Activated naive CD4-positive, alpha-beta T cell treated with anti-CD3 and anti-CD28 coated beads, Interleukin-2, amount 50 U/mL, for 72 hours (primary cell): ENCODE data around the gene HSPB6. TPM values are rescaled to one million over a fixed set of nuclear protein-coding genes. Genes with fewer than 3 reads are reported as not detected.
"Not testable (repeated sequence)": the region's sequence is repeated elsewhere in the genome, so short reads cannot be mapped to it uniquely, and the experiment has no call there.

Experiments
- ATAC-seq, 2 donors: fragments of 150-1000 bp; cut with Tn5 transposase; 2 replicates each; pipeline ENCODE4 v1.10.0; 2021; ENCODE audit warnings: mild to moderate bottlenecking in 2 of 2, moderate library complexity in 2 of 2
- DNase-seq, 2 donors: peaks; one replicate each; pipeline ENCODE4 v3.0.0; 2021 to 2022; ENCODE audit warnings: low spot score in 2 of 2
- H3K27ac Mint-ChIP-seq, 2 donors: one replicate each; pipeline ENCODE4 v1.8.0; 2022; ENCODE audit warnings: mild to moderate bottlenecking in 2 of 2, mixed read lengths in 2 of 2
- H3K36me3 Mint-ChIP-seq, 2 donors: one replicate each; pipeline ENCODE4 v1.8.0; 2022; ENCODE audit warnings: mixed read lengths in 2 of 2
- H3K9me3 Mint-ChIP-seq, 2 donors: one replicate each; pipeline ENCODE4 v1.8.0; 2022; ENCODE audit warnings: mixed read lengths in 2 of 2
- total RNA-seq, 2 donors: library from RNA; stranded (reverse); gene quantifications; one replicate each; pipeline ENCODE4 v1.2.3, GENCODE V29; 2022

The HSPB6 gene
- total RNA-seq, 2 donors from 2014 or later = 0.32 to 0.99 TPM

- peak; percentile 97 to 98 for ATAC-seq
- Mint-ChIP-seq H3K27ac (peak within 1 kb of the TSS; percentile 47 to 76), H3K9me3 (no peaks in the 10 kb centered on the region), H3K36me3 (no peaks in the 10 kb centered on the region)
- peak; percentile 98 to 100 for DNase-seq
Observed at GRCh38 chr19:35775298-35776101, 18.7 kb upstream of the HSPB6 start, which contains the start of gene ARHGAP33. ARHGAP33 (plus strand) TSS chr19:35775564; CDS start chr19:35775659, 95 bp downstream.

DNA sequence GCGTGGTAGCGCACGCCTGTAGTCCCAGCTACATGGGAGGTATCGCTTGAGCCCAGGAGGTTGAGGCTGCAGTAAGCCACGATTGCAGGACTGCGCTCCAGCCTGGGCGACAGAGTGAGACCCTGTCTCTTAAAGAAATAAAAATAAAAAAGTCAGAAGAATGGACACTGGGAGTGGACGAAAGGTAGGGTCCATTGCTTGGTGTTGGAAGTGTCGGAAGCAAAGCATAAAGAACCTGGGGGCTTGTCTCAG, 18.1 kb upstream of the HSPB6 start:
- no peaks in the 10 kb centered on the region for H3K36me3 Mint-ChIP-seq
- peak overlapping the region in 1 of 2 donors; percentile 76 for H3K27ac Mint-ChIP-seq
- ATAC-seq = no peak
- no peak for DNase-seq
- no peaks in the 10 kb centered on the region for H3K9me3 Mint-ChIP-seq

GRCh38 chr19:35774274-35775045, 17.6 kb upstream of the HSPB6 start:
- no peak for ATAC-seq
- H3K9me3 Mint-ChIP-seq = no peaks in the 10 kb centered on the region
- DNase-seq = no peak
- H3K36me3 Mint-ChIP-seq = peaks cover 0 to 3% of the 10 kb centered on the region in 2 donors
- peak overlapping the region in 1 of 2 donors; percentile 76 for H3K27ac Mint-ChIP-seq

DNA sequence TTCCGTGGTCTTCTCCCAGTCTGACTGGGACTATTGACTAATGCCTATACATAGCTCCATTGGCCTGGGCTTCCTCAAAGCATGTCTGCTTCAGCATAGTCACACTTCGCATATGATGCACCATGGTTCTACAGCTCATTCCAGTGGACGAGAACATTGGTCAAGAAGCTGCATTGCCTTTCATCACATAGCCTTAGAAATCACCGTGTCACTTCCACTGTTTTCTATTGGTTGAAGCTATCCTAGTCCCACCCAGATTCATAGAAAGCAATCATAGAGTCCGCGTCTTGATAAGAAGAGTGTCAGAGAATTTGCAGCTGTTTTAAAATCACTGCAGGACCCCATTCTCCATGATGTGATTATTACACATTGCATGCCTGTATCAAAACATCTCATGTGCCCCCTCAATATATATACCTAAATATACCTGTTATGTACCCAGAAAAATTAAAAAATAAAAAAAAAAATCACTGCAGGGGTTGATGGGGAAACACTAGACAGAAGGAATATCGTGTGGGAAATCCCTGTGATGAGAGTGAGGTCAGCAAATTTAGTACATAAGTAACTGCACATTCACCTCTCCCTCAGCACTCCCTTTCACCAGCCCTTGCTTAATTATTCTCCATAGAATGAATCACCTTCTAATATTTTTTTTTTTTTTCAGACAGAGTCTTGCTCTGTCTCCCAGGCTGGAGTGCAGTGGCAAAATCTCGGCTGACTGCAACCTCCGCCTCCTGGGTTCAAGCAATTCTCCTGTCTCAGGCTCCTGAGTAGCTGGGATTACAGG, 16.4 kb upstream of the HSPB6 start:
- DNase-seq = no peak
- no peak for ATAC-seq
- no peaks in the 10 kb centered on the region for H3K9me3 Mint-ChIP-seq
- no peak overlapping the region for H3K27ac Mint-ChIP-seq
- H3K36me3 Mint-ChIP-seq = peaks cover 0 to 16% of the 10 kb centered on the region in 2 donors

DNA sequence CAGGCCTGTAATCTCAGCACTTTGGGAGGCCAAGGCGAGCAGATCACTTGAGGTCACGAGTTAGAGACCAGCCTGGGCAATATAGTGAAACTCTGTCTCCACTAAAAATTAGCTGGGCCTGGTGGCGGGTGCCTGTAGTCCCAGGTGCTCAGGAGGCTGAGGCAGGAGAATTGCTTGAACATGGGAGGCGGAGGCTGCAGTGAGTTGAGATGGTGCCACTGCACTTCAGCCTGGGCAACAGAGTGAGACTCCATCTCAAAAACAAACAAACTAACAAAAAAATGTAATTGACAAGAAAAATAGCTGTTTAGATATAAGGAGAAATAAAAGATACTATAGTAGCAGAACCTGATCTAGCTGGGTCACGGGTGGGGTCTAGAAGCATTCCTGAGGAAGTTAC, 15.5 kb upstream of the HSPB6 start:
- H3K36me3 Mint-ChIP-seq = peaks cover 0 to 16% of the 10 kb centered on the region in 2 donors
- not testable (repeated sequence) for DNase-seq, H3K27ac Mint-ChIP-seq, H3K9me3 Mint-ChIP-seq, ATAC-seq

DNA sequence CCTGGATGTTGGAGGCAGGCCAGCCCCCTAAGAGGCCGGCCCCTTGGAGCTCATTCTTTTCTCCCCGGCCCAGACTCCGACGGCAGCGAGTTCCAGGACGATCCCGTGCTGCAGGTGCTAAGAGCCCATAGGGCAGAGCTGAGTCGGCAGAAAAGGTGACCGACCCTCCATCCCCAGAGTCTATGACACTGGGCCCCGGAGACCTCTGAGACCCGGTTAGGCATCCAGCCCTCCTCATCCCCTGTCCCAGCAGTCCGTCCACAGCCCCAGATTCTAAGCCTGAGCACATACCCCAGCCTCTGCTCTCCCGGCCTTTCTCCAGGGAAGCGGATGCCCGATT, 11.2 kb upstream of the HSPB6 start:
- DNase-seq (no peak), ATAC-seq (no peak)
- no peaks in the 10 kb centered on the region for H3K9me3 Mint-ChIP-seq
- no peak overlapping the region for H3K27ac Mint-ChIP-seq
- H3K36me3 Mint-ChIP-seq = peaks cover 0 to 16% of the 10 kb centered on the region in 2 donors

DNA sequence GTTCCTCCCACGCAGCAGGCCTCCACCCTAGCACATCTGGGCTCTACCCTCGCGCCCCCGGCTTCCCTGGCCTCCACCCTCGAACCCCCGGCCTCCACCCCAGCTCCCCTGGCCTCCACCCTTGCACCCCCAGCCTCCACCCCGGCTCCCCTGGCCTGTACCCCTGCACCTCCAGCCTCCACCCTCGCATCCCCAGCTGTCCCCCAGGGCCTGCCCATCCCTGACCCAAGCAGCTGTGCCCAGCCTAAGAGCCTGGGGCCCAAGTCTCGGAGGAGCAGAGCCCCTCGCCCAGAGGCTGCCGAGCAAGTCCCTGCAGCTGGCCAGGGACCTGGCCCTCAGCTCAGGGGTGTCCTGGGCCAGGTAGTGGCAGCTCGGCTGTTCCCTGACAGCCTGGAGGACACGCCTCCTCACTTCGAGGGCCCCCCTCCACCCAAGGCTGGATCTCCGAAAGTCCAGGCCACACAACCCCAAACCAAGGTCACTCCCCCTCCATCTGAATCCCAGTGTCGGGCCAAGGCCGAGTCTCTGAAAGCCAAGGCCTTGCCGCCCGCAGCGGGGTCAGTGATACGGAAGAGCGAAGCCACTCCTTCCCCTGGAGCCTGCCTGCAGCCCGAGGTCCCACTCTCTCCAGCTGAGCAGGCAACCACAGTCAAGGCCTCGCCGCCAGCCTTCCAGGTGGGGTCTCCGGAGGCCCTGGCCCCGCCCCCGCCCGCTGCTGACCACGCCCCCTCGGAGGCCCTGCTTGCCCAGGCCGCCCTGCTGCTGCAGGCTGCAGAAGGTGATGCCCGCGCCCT, 10.7 kb upstream of the HSPB6 start:
- ATAC-seq (no peak), DNase-seq (no peak)
- Mint-ChIP-seq H3K9me3 (no peaks in the 10 kb centered on the region), H3K27ac (no peak overlapping the region), H3K36me3 (peaks cover 0 to 16% of the 10 kb centered on the region in 2 donors)

- H3K36me3 Mint-ChIP-seq = peaks cover 0 to 22% of the 10 kb centered on the region in 2 donors
- DNase-seq (no peak), ATAC-seq (no peak)
- no peak overlapping the region for H3K27ac Mint-ChIP-seq
- no peaks in the 10 kb centered on the region for H3K9me3 Mint-ChIP-seq
Observed at GRCh38 chr19:35766571-35767104, 9.8 kb upstream of the HSPB6 start.

GRCh38 chr19:35764432-35765315, 7.8 kb upstream of the HSPB6 start:
- Mint-ChIP-seq H3K27ac (no peak overlapping the region), H3K36me3 (peaks cover 0 to 21% of the 10 kb centered on the region in 2 donors), H3K9me3 (no peaks in the 10 kb centered on the region)
- ATAC-seq = no peak
- no peak for DNase-seq

- DNase-seq = no peak
- no peak for ATAC-seq
- H3K27ac Mint-ChIP-seq = no peak overlapping the region
- no peaks in the 10 kb centered on the region for H3K9me3 Mint-ChIP-seq
- peaks cover 5 to 11% of the 10 kb centered on the region in 2 donors for H3K36me3 Mint-ChIP-seq
Observed at GRCh38 chr19:35760711-35761349, 4.0 kb upstream of the HSPB6 start.

DNA sequence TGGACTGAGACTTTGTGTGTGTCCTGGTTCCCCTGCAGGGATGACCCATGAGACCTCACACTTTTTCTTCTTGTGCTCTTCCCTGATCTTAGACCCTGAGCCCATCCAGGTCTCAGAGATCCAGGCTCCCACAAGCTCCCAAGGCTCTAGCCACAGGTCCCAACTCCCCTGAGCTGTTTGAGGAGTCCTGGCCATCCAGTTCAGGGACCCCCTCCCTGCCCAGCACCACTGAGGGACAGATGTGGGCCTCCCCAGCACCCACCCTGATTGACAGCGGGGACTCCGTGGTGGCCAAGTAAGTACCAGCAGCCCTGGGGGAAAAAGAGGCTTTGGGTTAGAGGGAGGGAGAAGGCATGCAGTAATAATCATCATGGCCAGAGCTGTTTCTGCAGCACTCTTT, 2.9 kb upstream of the HSPB6 start:
- no peaks in the 10 kb centered on the region for H3K9me3 Mint-ChIP-seq
- DNase-seq (no peak), ATAC-seq (no peak)
- H3K27ac Mint-ChIP-seq = peak overlapping the region in 1 of 2 donors; percentile 67
- peaks cover 5 to 11% of the 10 kb centered on the region in 2 donors for H3K36me3 Mint-ChIP-seq

- peak within 1 kb of the TSS; percentile 90 to 97 for H3K27ac Mint-ChIP-seq
- no peaks in the 10 kb centered on the region for H3K9me3 Mint-ChIP-seq
- peak; percentile 97 to 98 for ATAC-seq
- DNase-seq = peak; percentile 99 to 100
- H3K36me3 Mint-ChIP-seq = peaks cover 8 to 11% of the 10 kb centered on the region in 2 donors
Observed at GRCh38 chr19:35757749-35758608, 1.1 kb upstream of the HSPB6 start, which contains the start of gene PROSER3. PROSER3 (plus strand) TSS chr19:35758176; CDS start chr19:35758216, 40 bp downstream.

DNA sequence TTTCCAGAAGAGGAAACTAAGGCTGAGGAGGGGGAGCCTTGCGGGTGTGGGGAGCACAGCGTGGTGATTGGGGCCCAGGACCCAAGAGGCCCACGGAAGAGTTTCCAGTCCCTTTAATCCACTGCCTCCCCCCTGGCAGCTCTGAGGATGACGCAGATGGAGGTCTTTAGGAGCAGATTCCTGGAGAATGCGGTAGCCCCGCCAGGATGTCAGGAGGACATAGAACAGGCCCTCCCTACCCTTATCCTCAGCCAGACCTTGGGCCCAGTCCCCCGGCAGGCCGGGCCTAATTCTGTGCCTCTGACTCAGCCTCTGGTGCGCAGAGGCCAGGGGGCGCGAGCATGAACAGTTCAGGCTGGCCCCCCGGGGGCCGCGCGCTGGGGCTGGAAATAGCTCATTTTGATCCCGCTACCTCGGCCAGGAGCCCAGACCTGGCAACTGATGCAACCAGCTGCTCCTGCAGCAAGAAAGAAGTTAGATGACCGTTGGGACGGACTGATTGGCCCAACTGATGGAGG, 461 bp upstream of the HSPB6 start:
- peaks cover 8 to 11% of the 10 kb centered on the region in 2 donors for H3K36me3 Mint-ChIP-seq
- H3K9me3 Mint-ChIP-seq = no peaks in the 10 kb centered on the region
- DNase-seq (peak in 1 of 2 donors; percentile 46), ATAC-seq (peak; percentile 14 to 15)
- H3K27ac Mint-ChIP-seq = peak overlapping the region; percentile 90 to 97
